DOHH2 (cell line): ENCODE results near the gene SF3B1.

Experiments
- H3F3A ChIP-seq: fragments of 200-600 bp; sonication (generic), shearing (Covaris generic); 2 replicates; pipeline ENCODE4 v1.6.0; 2016; ENCODE audit warnings: antibody characterized with exemption, mild to moderate bottlenecking; ENCODE audit not compliant: control insufficient read depth, insufficient read depth
- H3K27ac ChIP-seq: fragments of 200-600 bp; sonication (generic); 2 replicates; pipeline ENCODE4 v1.5.1; 2014; ENCODE audit warnings: low read depth, mild to moderate bottlenecking, low read length, moderate library complexity
- H3K27me3 ChIP-seq: fragments of 200-600 bp; sonication (generic); 2 replicates; pipeline ENCODE4 v1.6.1; 2014; ENCODE audit warnings: mild to moderate bottlenecking, low read length, mixed read lengths; ENCODE audit not compliant: control insufficient read depth
- H3K36me3 ChIP-seq: fragments of 200-600 bp; sonication (generic); 2 replicates; pipeline ENCODE4 v1.6.1; 2014; ENCODE audit warnings: mild to moderate bottlenecking, low read length, moderate library complexity, mixed read lengths; ENCODE audit not compliant: control insufficient read depth
- H3K4me1 ChIP-seq: fragments of 200-600 bp; sonication (generic); 2 replicates; pipeline ENCODE4 v1.6.1; 2014; ENCODE audit warnings: mild to moderate bottlenecking, low read length, mixed read lengths; ENCODE audit not compliant: control insufficient read depth
- H3K4me2 ChIP-seq: fragments of 200-600 bp; sonication (generic); 2 replicates; pipeline ENCODE4 v1.6.0; 2014; ENCODE audit warnings: mild to moderate bottlenecking, low read length, moderate library complexity
- H3K4me3 ChIP-seq: fragments of 200-600 bp; sonication (generic); 2 replicates; pipeline ENCODE4 v1.5.1; 2014; ENCODE audit warnings: mild to moderate bottlenecking, low read length, mixed read lengths
- H3K79me2 ChIP-seq: fragments of 200-600 bp; sonication (generic); 2 replicates; pipeline ENCODE4 v1.6.1; 2014; ENCODE audit warnings: mild to moderate bottlenecking, low read length, mixed read lengths; ENCODE audit not compliant: control insufficient read depth
- H3K9me2 ChIP-seq: fragments of 200-600 bp; sonication (generic); replicated peaks from 2 replicates; pipeline ENCODE4 v1.6.1; 2014; ENCODE audit warnings: mild to moderate bottlenecking, low read length, mixed read lengths; ENCODE audit not compliant: control insufficient read depth
- H3K9me3 ChIP-seq: fragments of 200-600 bp; sonication (generic); 2 replicates; pipeline ENCODE4 v1.6.1; 2014; ENCODE audit warnings: antibody characterized with exemption, low read length, mixed read lengths; ENCODE audit not compliant: control insufficient read depth, insufficient read depth
- H4K20me1 ChIP-seq: fragments of 200-600 bp; sonication (generic); 2 replicates; pipeline ENCODE4 v1.6.0; 2014; ENCODE audit warnings: low read depth, mild to moderate bottlenecking, antibody characterized with exemption, low read length, moderate library complexity; ENCODE audit not compliant: control insufficient read depth, insufficient read depth
- EZH2phosphoT487 ChIP-seq: fragments of 200-600 bp; sonication (generic); IDR thresholded peaks from 2 replicates; pipeline ENCODE4 v1.6.1; 2017; ENCODE audit warnings: borderline replicate concordance, mild to moderate bottlenecking, antibody characterized with exemption, low read length, moderate library complexity, mixed read lengths
- TF ChIP-seq, protein P1 (sequence below): fragments of 200-600 bp; sonication (generic); IDR thresholded peaks from one replicate; pipeline ENCODE4 v1.5.1; 2014; ENCODE audit warnings: antibody characterized with exemption, mild to moderate bottlenecking, low read depth, low read length; ENCODE audit not compliant: poor library complexity, severe bottlenecking

Gene SF3B1

DNA sequence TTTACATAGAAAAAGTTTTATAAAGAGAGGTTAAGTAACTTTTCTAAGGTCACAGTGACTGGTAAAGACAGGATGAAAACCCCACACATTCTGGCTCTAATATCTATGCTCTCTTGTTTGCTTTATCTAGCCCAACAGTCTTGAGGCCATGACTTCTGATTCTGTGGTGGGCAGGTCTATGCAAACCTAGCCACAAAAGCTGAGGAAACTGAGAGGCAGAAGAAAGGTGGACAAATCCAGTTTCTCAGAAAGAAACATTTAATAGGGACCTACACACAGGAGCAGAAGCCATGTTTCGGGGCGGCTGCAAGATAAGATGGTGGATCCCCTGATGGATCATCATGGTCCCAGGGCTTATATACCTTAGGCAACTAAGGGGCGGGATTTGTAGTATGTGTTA is 43.0 kb upstream of the SF3B1 start:
- Histone ChIP-seq H3K4me1 (peaks cover 6% of the 10 kb centered on the region), H3K36me3 (peaks cover 31% of the 10 kb centered on the region), H4K20me1 (no peaks in the 10 kb centered on the region), H3F3A (peaks cover 10% of the 10 kb centered on the region; the same call in 1 of the 2 replicates), H3K4me3 (no peak overlapping the region), H3K9me3 (no peaks in the 10 kb centered on the region), H3K27ac (no peak overlapping the region), H3K79me2 (no peaks in the 10 kb centered on the region), H3K4me2 (no peak overlapping the region), H3K27me3 (no peaks in the 10 kb centered on the region), H3K9me2 (no peaks in the 10 kb centered on the region)
- no peak for TF ChIP-seq EZH2phosphoT487
- TF ChIP-seq, protein P1, sequence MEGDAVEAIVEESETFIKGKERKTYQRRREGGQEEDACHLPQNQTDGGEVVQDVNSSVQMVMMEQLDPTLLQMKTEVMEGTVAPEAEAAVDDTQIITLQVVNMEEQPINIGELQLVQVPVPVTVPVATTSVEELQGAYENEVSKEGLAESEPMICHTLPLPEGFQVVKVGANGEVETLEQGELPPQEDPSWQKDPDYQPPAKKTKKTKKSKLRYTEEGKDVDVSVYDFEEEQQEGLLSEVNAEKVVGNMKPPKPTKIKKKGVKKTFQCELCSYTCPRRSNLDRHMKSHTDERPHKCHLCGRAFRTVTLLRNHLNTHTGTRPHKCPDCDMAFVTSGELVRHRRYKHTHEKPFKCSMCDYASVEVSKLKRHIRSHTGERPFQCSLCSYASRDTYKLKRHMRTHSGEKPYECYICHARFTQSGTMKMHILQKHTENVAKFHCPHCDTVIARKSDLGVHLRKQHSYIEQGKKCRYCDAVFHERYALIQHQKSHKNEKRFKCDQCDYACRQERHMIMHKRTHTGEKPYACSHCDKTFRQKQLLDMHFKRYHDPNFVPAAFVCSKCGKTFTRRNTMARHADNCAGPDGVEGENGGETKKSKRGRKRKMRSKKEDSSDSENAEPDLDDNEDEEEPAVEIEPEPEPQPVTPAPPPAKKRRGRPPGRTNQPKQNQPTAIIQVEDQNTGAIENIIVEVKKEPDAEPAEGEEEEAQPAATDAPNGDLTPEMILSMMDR: no peak

DNA sequence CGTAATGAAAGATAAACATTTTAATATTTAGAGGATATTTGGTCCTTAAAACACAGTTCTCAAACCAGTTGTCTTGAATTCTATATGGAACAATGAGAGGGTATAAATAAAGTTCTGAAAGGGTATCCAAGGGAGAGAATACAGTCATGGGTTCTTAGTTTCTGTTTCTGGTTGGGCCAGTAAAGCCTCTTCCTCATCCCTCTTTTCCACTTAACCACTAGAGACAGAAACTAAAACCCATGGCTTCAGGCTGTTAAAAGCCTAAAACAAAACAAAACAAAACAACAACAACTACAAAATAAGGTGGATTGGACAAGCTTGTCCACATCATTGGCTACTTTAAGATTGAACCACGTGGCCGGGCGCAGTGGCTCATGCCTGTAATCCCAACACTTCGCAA is 37.3 kb upstream of the SF3B1 start:
- Histone ChIP-seq H3F3A (no peaks in the 10 kb centered on the region), H3K27me3 (no peaks in the 10 kb centered on the region), H3K79me2 (no peaks in the 10 kb centered on the region), H3K4me3 (no peak overlapping the region), H3K9me3 (no peaks in the 10 kb centered on the region), H3K36me3 (peaks cover 49% of the 10 kb centered on the region), H3K4me1 (no peaks in the 10 kb centered on the region), H3K9me2 (no peaks in the 10 kb centered on the region), H4K20me1 (no peaks in the 10 kb centered on the region), H3K27ac (no peak overlapping the region), H3K4me2 (no peak overlapping the region)
- no peak for TF ChIP-seq EZH2phosphoT487
- TF ChIP-seq, protein P1: no peak

DNA sequence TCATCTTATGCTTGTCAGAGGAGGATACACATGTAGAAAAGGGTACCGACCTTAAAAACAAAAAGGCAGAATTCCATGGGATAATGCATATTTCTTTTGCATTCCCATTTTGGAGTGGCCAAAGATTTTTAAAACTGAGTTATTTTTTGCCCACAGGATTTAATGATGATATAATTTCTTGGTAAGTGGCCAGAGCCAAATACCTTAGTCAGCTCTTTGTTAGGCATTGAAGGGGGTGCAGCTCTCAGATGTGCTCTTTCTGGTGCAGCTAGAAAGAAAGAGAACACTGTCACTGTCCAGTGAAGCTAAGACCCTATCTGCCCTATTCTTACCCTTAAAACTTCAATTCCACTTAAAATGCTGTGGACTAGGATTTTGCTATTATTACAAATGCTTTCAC is 29.3 kb upstream of the SF3B1 start:
- no peak overlapping the region for H3K4me3 ChIP-seq
- H3K9me2 ChIP-seq: no peaks in the 10 kb centered on the region
- no peaks in the 10 kb centered on the region for H3F3A ChIP-seq
- no peaks in the 10 kb centered on the region for H3K9me3 ChIP-seq
- peaks cover 45% of the 10 kb centered on the region for H3K36me3 ChIP-seq
- no peaks in the 10 kb centered on the region for H3K27me3 ChIP-seq
- H3K27ac ChIP-seq: no peak overlapping the region
- no peaks in the 10 kb centered on the region for H3K4me1 ChIP-seq
- H3K79me2 ChIP-seq: peaks cover 8% of the 10 kb centered on the region
- H3K4me2 ChIP-seq: no peak overlapping the region
- TF ChIP-seq EZH2phosphoT487: no peak
- TF ChIP-seq, protein P1: no peak
- H4K20me1 ChIP-seq: no peaks in the 10 kb centered on the region
